WERI-Rb-1 (cell line): ENCODE measurements around the gene UBAC1.

ENCODE experiments used
- DNase-seq: peaks from one replicate; pipeline ENCODE4 v3.0.0-alpha.2; 2020
- H3K27ac ChIP-seq: fragments of 250-450 bp; sonication (Bioruptor Pico); 2 replicates; pipeline ENCODE4 v1.5.1; 2020; ENCODE audit warnings: mild to moderate bottlenecking, moderate library complexity
- H3K27me3 ChIP-seq: fragments of 250-450 bp; sonication (Bioruptor Pico); 2 replicates; pipeline ENCODE4 v1.5.1; 2021; ENCODE audit warnings: mild to moderate bottlenecking, low read depth, moderate library complexity; ENCODE audit not compliant: insufficient read depth, severe bottlenecking
- H3K36me3 ChIP-seq: fragments of 250-450 bp; sonication (Bioruptor Pico); 2 replicates; pipeline ENCODE4 v1.5.1; 2020; ENCODE audit warnings: mild to moderate bottlenecking, moderate library complexity
- H3K4me3 ChIP-seq: 2 replicates; pipeline ENCODE4 v1.5.1; 2011; ENCODE audit warnings: low read depth, mild to moderate bottlenecking, control low read depth, low read length
- H3K9me3 ChIP-seq: fragments of 250-450 bp; sonication (Bioruptor Pico); 2 replicates; pipeline ENCODE4 v1.5.1; 2021; ENCODE audit warnings: mild to moderate bottlenecking, moderate library complexity; ENCODE audit not compliant: severe bottlenecking
- CTCF ChIP-seq: IDR thresholded peaks from 2 replicates; pipeline ENCODE4 v1.5.1; 2011; ENCODE audit warnings: low read depth, mild to moderate bottlenecking, control low read depth, inconsistent platforms, low read length

Gene UBAC1

GRCh38 chr9:136007934-136008692 lies 46.9 kb upstream of the UBAC1 start:
- no peak overlapping the region for H3K27ac ChIP-seq
- no peaks in the 10 kb centered on the region for H3K9me3 ChIP-seq
- H3K36me3 ChIP-seq, result no peaks in the 10 kb centered on the region
- no peaks in the 10 kb centered on the region for H3K27me3 ChIP-seq
- no peak for TF ChIP-seq CTCF
- no peak for DNase-seq
- H3K4me3 ChIP-seq, result no peak overlapping the region

- no peak overlapping the region for H3K27ac ChIP-seq
- H3K9me3 ChIP-seq, result no peaks in the 10 kb centered on the region
- no peak overlapping the region for H3K4me3 ChIP-seq
- no peaks in the 10 kb centered on the region for H3K36me3 ChIP-seq
- TF ChIP-seq CTCF, result no peak
- no peak for DNase-seq
- no peaks in the 10 kb centered on the region for H3K27me3 ChIP-seq
Measured at GRCh38 chr9:136007276-136007933, 46.2 kb upstream of the UBAC1 start.

- H3K4me3 ChIP-seq, result no peak overlapping the region
- no peak for TF ChIP-seq CTCF
- no peaks in the 10 kb centered on the region for H3K9me3 ChIP-seq
- H3K27me3 ChIP-seq, result no peaks in the 10 kb centered on the region
- no peak for DNase-seq
- H3K27ac ChIP-seq, result no peak overlapping the region
- H3K36me3 ChIP-seq, result no peaks in the 10 kb centered on the region
Measured at GRCh38 chr9:136006169-136006568, 45.0 kb upstream of the UBAC1 start.

- H3K9me3 ChIP-seq, result no peaks in the 10 kb centered on the region
- H3K27ac ChIP-seq, result no peak overlapping the region
- H3K36me3 ChIP-seq, result no peaks in the 10 kb centered on the region
- no peaks in the 10 kb centered on the region for H3K27me3 ChIP-seq
- no peak for TF ChIP-seq CTCF
- DNase-seq, result no peak
- H3K4me3 ChIP-seq, result no peak overlapping the region
Measured at GRCh38 chr9:136004712-136005111, 43.5 kb upstream of the UBAC1 start.

- no peak for TF ChIP-seq CTCF
- Histone ChIP-seq H3K36me3 (no peaks in the 10 kb centered on the region), H3K27ac (no peak overlapping the region), H3K27me3 (no peaks in the 10 kb centered on the region), H3K9me3 (no peaks in the 10 kb centered on the region), H3K4me3 (no peak overlapping the region)
- DNase-seq, result no peak
Measured at GRCh38 chr9:136004219-136004618, 43.0 kb upstream of the UBAC1 start.
